Stimulated activated CD8-positive, alpha-beta memory T cell treated with anti-CD3 and anti-CD28 coated beads, Interleukin-4, amount 100 ng/mL, for 4 hours (primary cell): ENCODE measurements around the gene IL10RB.

Experiments used
- DNase-seq, 2 donors: peaks; one replicate each; pipeline ENCODE4 v3.0.0-alpha.2; 2020; ENCODE audit warnings: low read depth in 2 of 2, low spot score in 1 of 2

IL10RB gene

GRCh38 chr21:33325222-33326067 lies 59.3 kb downstream of the IL10RB start:
- peak; percentile 27 to 44 for DNase-seq

GRCh38 chr21:33327326-33327725 lies 61.2 kb downstream of the IL10RB start:
- no peak for DNase-seq

GRCh38 chr21:33327792-33328433 lies 61.7 kb downstream of the IL10RB start:
- no peak for DNase-seq

GRCh38 chr21:33330726-33331125 lies 64.6 kb downstream of the IL10RB start:
- DNase-seq = no peak

DNA sequence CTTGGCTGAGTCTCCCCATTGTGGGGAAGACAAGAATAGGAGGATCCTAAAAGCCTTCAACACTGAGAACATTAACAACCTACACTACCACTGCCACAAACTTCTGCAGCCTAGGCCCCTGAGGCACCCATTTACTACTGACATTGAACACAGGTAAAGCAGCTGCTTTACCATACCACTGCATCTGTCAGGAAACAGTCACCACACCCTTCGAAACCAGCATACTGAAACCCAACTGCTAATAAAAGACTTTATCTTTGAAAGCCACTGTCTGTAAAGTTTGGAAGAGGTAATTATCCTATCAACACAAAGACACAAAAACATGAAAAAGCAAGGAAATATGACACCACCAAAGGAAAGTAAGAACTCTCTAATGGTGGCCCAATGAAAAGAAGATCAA lies 66.0 kb downstream of the IL10RB start:
- no peak for DNase-seq

DNA sequence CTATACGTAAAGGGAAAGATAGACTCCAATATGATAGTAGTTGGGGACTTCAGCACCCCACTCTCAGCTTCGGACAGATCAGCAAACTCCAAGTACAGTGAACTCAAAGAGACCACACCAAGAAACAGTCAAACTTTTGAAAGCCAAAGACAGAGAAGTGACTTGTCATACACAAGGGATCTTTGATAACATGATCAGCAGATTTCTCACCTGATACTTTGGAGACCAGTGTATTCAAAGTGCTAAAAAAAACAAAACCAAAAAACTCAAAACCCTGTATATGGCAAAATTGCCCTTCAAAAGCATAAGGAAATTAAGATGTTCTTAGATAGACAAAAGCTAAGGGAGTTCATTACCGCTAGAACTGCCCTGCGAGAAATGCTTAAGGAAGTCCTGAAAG lies 68.0 kb downstream of the IL10RB start:
- no peak for DNase-seq

DNA sequence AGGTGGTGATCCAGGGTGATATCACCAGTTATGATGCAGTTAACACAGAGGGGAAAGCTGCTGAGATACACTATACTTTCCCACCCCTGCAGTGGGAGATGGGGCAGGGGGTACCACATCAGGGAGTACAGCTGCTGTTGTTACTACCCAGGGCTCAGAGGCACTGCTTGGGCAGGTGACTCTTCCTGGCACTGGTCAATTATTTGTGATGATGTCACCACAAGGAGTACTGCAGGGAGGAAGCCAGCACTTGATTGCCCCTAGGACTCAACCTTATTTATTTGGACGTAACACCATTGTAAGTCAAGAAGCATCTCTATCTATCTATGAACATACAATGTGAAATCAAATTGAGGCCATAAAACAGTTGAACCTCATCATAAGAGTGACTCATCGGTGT lies 68.7 kb downstream of the IL10RB start:
- DNase-seq = no peak

- no peak for DNase-seq
Measured at GRCh38 chr21:33339135-33339534, 73.0 kb downstream of the IL10RB start.

DNA sequence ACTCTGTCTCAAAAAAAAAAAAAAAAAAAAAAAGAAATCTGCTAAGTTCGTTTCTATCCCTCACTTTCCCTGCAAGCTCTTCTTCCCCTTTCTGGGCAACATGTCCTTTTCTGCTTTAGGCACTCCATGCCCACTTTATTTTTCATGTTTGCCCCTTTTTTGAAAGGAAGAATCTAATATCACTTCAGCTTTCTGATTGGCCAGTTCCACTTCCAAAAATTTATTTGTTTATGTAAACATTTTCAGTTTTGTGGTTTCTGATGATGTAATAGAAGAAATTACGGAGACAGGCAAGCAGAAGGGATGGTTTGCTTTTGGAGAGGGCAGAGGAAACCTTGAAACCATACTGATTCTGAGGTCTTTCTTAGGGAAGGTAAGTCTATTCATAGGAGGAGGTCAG lies 73.8 kb downstream of the IL10RB start:
- DNase-seq = no peak

DNA sequence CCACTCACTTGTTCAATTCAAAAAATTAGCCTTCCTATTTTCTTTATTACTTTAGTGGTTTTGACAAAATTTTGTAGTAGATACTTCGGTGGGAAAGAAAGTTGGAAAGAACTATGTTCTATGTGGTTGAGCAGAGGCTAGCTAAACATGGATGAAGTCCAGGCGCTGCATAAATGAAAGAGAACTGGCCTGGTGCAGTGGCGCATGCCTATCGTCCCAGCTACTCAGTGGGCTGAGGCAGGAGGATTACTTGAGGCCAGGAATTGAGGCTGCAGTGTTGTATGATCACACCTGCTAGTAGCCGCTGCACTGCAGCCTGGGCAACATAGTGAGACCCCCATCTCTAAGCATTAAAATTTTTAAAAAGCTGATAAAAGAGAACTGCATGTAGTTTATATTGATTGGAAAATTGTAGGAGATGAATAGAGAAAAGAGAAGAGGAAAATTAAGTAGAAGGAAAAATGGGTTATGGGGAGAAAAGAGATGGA lies 79.6 kb downstream of the IL10RB start:
- no peak for DNase-seq
